Esophagus squamous epithelium (tissue), 5 donors: ENCODE results near the gene LRRC32. TPM values are rescaled to one million over a fixed set of nuclear protein-coding genes. Genes with fewer than 3 reads are reported as not detected.

Experiments
- DNase-seq: peaks from one replicate; lab custom pipeline; 2025; lab: John Stamatoyannopoulos, UW
- H3K27ac ChIP-seq, 4 donors: fragments of 200-600 bp; sonication (generic); one replicate each; pipeline ENCODE4 v1.5.1; 2016 to 2019; ENCODE audit warnings: mild to moderate bottlenecking in 1 of 4
- H3K27me3 ChIP-seq, 4 donors: fragments of 200-600 bp; sonication (generic); 1 replicate in 3 of 4; 2 replicates in 1 of 4; pipeline versions ENCODE4 v1.5.1 to v1.6.0; 2017 to 2021; ENCODE audit warnings: antibody characterized with exemption in 1 of 4
- H3K36me3 ChIP-seq, 3 donors: fragments of 200-600 bp; sonication (generic); one replicate each; pipeline ENCODE4 v1.5.1; 2016 to 2019
- H3K4me1 ChIP-seq, 3 donors: fragments of 200-600 bp; sonication (generic); one replicate each; pipeline ENCODE4 v1.5.1; 2017 to 2019
- H3K4me3 ChIP-seq, 4 donors: fragments of 200-600 bp; sonication (generic); 1 replicate in 3 of 4; 2 replicates in 1 of 4; pipeline ENCODE4 v1.5.1; 2016 to 2019; ENCODE audit warnings: mild to moderate bottlenecking in 2 of 4, moderate library complexity in 1 of 4
- H3K9me3 ChIP-seq, 3 donors: fragments of 200-600 bp; sonication (generic); one replicate each; pipeline ENCODE4 v1.5.1; 2016 to 2019
- POLR2A ChIP-seq, 4 donors: fragments of 450-650 bp; IDR thresholded peaks; one replicate each; pipeline ENCODE4 v1.6.1; 2017; ENCODE audit warnings: antibody characterized with exemption in 4 of 4, mild to moderate bottlenecking in 4 of 4, moderate library complexity in 3 of 4
- WGBS, 2 donors: methylation state at CpG; one replicate each; pipeline ENCODE4 v1.1.5; 2018; 5-methylcytosine and 5-hydroxymethylcytosine counted together
- intact Hi-C: fragments of 100-400 bp; cut with DNase I; formaldehyde crosslinking; loops from one replicate; pipeline ENCODE4 v1.15.0; 2022
- total RNA-seq, 4 donors: library from RNA; depleted of rRNA; stranded (reverse); fragments of >200 nt; gene quantifications; one replicate each; pipeline ENCODE4 v1.1.0, GENCODE V29; 2016
- TF ChIP-seq, protein P1 (sequence below), 6 experiments: fragments of 450-650 bp in 4 of 6; fragments of 200-600 bp in 2 of 6; sonication (generic) in 2 of 6; IDR thresholded peaks; one replicate each; pipeline ENCODE4 v1.5.1; 2016 to 2019; ENCODE audit warnings: antibody characterized with exemption in 6 of 6, mild to moderate bottlenecking in 4 of 6, moderate library complexity in 4 of 6
- donor health status: DM: yes; HTN: yes; CAD: no.

LRRC32 gene
- total RNA-seq, 4 donors from 2014 or later, result 3.0 to 23.4 (median 8.5) TPM

DNA sequence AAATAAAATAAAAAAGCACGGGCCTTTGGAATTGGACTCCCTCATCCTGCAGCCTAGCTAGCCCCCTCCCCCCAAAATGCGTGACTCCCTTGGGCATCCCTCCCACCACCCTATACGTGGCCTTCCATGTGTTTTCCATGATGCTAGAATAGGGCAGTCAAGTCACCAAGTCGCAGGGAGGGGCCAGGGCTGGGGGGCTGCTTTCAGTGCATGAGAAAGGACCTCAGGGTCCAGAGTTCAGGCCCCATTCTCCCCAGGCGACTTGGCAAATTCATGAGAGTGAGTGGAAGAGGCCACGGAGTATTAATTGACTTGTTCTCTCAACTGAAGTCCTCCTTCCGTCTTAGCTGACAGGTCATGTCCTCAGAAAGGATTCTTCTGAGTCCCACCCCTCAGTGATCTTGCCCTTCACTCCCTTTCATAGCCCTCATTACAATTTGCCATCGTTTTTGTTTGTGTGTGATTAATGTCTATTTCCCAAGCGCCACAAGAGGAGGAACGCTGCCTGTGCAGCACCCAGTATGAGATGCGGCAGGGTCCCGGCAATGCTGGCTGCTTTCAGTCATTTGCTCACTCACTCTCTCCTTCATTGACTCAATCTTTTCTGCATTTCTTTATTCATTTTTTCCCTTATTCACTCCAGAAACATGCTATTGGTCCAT lies 17.4 kb downstream of the LRRC32 start:
- no peak for TF ChIP-seq POLR2A (IDR thresholded peaks at IDR 0.05)
- TF ChIP-seq, protein P1, sequence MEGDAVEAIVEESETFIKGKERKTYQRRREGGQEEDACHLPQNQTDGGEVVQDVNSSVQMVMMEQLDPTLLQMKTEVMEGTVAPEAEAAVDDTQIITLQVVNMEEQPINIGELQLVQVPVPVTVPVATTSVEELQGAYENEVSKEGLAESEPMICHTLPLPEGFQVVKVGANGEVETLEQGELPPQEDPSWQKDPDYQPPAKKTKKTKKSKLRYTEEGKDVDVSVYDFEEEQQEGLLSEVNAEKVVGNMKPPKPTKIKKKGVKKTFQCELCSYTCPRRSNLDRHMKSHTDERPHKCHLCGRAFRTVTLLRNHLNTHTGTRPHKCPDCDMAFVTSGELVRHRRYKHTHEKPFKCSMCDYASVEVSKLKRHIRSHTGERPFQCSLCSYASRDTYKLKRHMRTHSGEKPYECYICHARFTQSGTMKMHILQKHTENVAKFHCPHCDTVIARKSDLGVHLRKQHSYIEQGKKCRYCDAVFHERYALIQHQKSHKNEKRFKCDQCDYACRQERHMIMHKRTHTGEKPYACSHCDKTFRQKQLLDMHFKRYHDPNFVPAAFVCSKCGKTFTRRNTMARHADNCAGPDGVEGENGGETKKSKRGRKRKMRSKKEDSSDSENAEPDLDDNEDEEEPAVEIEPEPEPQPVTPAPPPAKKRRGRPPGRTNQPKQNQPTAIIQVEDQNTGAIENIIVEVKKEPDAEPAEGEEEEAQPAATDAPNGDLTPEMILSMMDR (IDR thresholded peaks at IDR 0.05), result no peak
- peaks cover 0 to 3% (median 0%) of the 10 kb centered on the region in 4 donors for H3K27me3 ChIP-seq
- peak overlapping the region in 2 of 4 donors; percentile 79 to 85 for H3K27ac ChIP-seq
- no peak overlapping the region for H3K4me3 ChIP-seq
- DNase-seq, result no peak
- peaks cover 0 to 55% (median 37%) of the 10 kb centered on the region in 3 donors for H3K4me1 ChIP-seq
- 56 to 72% methylated on average over 10 to 12 of the region's 12 CpGs for WGBS, 2 donors
- intact Hi-C loops, result no loop called here
- H3K9me3 ChIP-seq, result no peaks in the 10 kb centered on the region
- H3K36me3 ChIP-seq, result peaks cover 0 to 5% (median 0%) of the 10 kb centered on the region in 3 donors

DNA sequence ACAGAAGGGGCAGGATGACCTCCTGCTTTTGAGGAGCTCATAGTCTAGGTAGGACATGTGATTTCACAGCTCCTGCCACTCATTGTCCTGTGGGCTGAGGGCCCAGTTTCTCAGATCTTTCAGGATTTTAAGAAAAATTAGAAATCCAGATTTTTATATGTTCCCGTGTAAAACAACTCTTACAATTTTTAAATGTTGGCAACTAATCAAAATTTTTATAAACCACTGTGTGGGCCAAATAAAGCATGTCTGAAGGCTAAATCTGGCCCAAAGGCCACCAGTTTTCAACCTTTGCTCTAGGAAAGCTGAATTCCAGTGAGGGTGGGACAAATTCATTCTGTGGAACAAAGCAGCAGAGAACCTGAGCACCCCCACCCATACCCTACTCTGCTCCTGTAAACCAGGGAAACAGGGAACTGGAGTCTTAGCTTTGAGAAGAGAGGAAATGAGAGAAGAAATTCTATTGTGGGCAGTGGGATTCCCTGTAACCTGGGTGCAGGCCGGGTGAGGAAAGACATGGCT lies 20.6 kb downstream of the LRRC32 start:
- Histone ChIP-seq H3K27ac (no peak overlapping the region), H3K4me1 (peaks cover 0 to 27% (median 14%) of the 10 kb centered on the region in 3 donors), H3K36me3 (no peaks in the 10 kb centered on the region), H3K27me3 (peaks cover 0 to 15% (median 0%) of the 10 kb centered on the region in 4 donors), H3K9me3 (peaks cover 0 to 15% (median 0%) of the 10 kb centered on the region in 3 donors), H3K4me3 (no peak overlapping the region)
- DNase-seq, result no peak
- WGBS, 2 donors, result 62 to 63% methylated on average over 2 of the region's 2 CpGs
- intact Hi-C loops, result no loop called here
- TF ChIP-seq, protein P1 (IDR thresholded peaks at IDR 0.05), result no peak
- TF ChIP-seq POLR2A (IDR thresholded peaks at IDR 0.05), result no peak

DNA sequence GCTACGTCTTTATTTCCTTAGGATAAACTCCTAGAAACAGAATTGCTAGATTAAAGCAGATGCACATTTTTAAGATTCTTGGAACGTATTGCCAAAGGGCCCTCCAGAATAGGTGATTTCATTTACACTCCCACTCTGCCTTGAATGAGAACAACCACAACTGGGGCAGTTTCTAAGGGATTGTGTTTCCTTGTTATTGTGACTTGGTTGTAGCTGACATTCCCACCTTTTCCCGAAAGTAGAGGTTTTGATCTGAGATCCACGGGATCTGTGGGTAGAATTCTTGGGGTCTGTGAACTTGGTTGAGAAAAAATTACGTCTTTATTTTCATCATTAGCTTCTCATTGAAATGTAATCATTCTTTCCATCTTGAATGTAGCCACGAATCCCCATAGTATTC lies 21.5 kb downstream of the LRRC32 start:
- Histone ChIP-seq H3K27ac (no peak overlapping the region), H3K36me3 (no peaks in the 10 kb centered on the region), H3K27me3 (peaks cover 0 to 17% (median 0%) of the 10 kb centered on the region in 4 donors), H3K4me3 (no peak overlapping the region), H3K4me1 (peaks cover 0 to 18% (median 7%) of the 10 kb centered on the region in 3 donors), H3K9me3 (peaks cover 0 to 15% (median 0%) of the 10 kb centered on the region in 3 donors)
- intact Hi-C loops, result no loop called here
- WGBS, 2 donors, result 64 to 66% methylated on average over 6 of the region's 6 CpGs
- TF ChIP-seq POLR2A (IDR thresholded peaks at IDR 0.05), result no peak
- TF ChIP-seq, protein P1 (IDR thresholded peaks at IDR 0.05), result no peak
- no peak for DNase-seq

DNA sequence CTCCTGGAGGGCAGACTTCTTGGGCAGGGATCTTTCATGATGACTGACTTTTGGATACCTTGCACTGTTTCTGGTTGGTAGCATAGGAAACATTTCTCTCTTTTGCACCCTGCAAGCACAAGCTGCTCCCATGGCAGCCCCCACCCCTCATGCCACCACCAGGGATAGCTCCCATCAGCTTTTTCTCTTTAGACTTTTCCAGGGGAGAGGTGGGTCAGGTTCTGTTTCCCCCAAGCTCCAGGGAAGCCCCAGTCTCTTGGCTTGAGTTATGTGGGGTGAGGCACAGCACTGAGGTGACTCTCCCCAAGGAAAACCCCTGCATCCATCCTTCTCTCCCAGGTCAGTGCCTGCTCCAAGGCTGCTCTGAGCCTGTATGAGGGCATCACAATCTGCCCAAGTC lies 22.5 kb downstream of the LRRC32 start:
- Histone ChIP-seq H3K27ac (no peak overlapping the region), H3K4me1 (peaks cover 0 to 8% (median 0%) of the 10 kb centered on the region in 3 donors), H3K27me3 (peaks cover 0 to 19% (median 0%) of the 10 kb centered on the region in 4 donors), H3K9me3 (peaks cover 0 to 15% (median 0%) of the 10 kb centered on the region in 3 donors), H3K36me3 (no peaks in the 10 kb centered on the region), H3K4me3 (no peak overlapping the region)
- DNase-seq, result no peak
- no peak for TF ChIP-seq POLR2A (IDR thresholded peaks at IDR 0.05)
- TF ChIP-seq, protein P1 (IDR thresholded peaks at IDR 0.05), result no peak
- intact Hi-C loops, result no loop called here

DNA sequence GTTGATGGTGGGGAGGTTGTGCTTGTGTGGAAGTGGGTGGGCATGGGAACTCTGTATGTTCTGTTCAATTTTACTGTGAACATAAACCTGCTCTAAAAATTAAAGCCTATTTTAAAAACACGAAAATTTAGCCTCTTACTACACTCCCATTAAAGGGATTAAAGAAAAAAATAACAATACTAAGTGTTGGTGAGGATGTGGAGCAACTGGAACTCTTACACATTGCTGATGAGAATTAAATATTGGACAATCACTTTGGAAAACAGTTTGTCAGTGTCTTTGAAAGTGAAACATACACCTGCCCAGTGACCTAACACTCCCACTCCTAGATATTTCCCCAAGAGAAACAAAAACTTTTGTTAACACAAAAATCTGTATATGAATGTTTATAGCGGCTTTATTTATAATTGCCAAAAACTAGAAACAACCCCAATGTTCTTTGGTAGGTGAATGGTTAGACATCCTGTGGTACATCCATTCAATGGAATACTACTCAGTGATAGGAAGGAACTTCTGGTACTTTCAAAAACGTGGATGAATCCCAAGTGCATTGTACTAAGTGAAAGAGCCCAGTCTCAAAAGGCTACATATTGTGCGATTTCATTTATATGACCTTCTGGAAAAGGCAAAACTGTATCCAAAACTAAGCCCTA lies 23.5 kb downstream of the LRRC32 start:
- H3K4me3 ChIP-seq, result no peak overlapping the region
- TF ChIP-seq, protein P1 (IDR thresholded peaks at IDR 0.05), result no peak
- TF ChIP-seq POLR2A (IDR thresholded peaks at IDR 0.05), result no peak
- H3K9me3 ChIP-seq, result peaks cover 0 to 15% (median 0%) of the 10 kb centered on the region in 3 donors
- 53 to 61% methylated on average over 4 of the region's 4 CpGs for WGBS, 2 donors
- peaks cover 0 to 19% (median 0%) of the 10 kb centered on the region in 4 donors for H3K27me3 ChIP-seq
- no peak overlapping the region for H3K27ac ChIP-seq
- no peaks in the 10 kb centered on the region for H3K36me3 ChIP-seq
- intact Hi-C loops, result no loop called here
- DNase-seq, result no peak
- H3K4me1 ChIP-seq, result peaks cover 0 to 6% (median 0%) of the 10 kb centered on the region in 3 donors
